ENCODE data around the gene SIAH1. TPM values are rescaled to one million over a fixed set of nuclear protein-coding genes. Genes with fewer than 3 reads are reported as not detected.
A peak's percentile ranks its signal among the peaks of the same experiment; 100 is the strongest.

Gene SIAH1
- total RNA-seq, 1 experiment from 2014 or later = 27.2 TPM

- H3K27me3 ChIP-seq (replicated peaks; ENCODE audit: control insufficient read depth, insufficient read depth, low read length) = no peaks in the 10 kb centered on the region
- Mint-ChIP-seq H3K27me3 (ENCODE audit: insufficient read depth, unreplicated experiment) (no peaks in the 10 kb centered on the region), H3K9me3 (ENCODE audit: unreplicated experiment) (no peaks in the 10 kb centered on the region), H3K36me3 (ENCODE audit: insufficient read depth, unreplicated experiment) (peaks cover 12% of the 10 kb centered on the region), H3K27ac (ENCODE audit: unreplicated experiment) (peak overlapping the region; percentile 96), H3K4me1 (ENCODE audit: low read depth, unreplicated experiment) (peaks cover 17% of the 10 kb centered on the region), H3K4me3 (ENCODE audit: unreplicated experiment) (peak overlapping the region; percentile 94)
- peak; percentile 67 to 74 for DNase-seq
- H3K9me3 ChIP-seq = no peaks in the 10 kb centered on the region
- ChIA-PET POLR2A (interaction anchor here (0.6 to 1.4 kb wide), 5 partner anchors 11 to 238 kb away, joined by 3 to 11 read pairs (median 4); no protein-coding TSS in a partner anchor), CTCF (interaction anchor here (0.7 kb wide), 1 partner anchor 239 kb away, joined by 3 read pairs; no protein-coding TSS in a partner anchor)
- peaks cover 10% of the 10 kb centered on the region; the same call in 1 of the 2 replicates for H3K4me1 ChIP-seq
- H3K36me3 ChIP-seq (ENCODE audit: control insufficient read depth, insufficient read depth, low read length) = no peaks in the 10 kb centered on the region
- H3K4me3 ChIP-seq (ENCODE audit: low read depth, low read length) = peak overlapping the region; percentile 68
- intact Hi-C loops (cut with micrococcal nuclease; ENCODE audit: unreplicated experiment) = loop anchor here (1.0 to 10.0 kb wide), 3 partner anchors 18 to 1500 kb away; partner anchors contain the start of gene GPT2
- TF ChIP-seq CTCF (IDR thresholded peaks at IDR 0.05; ENCODE audit: insufficient read depth in 1 of 2, low read depth in 1 of 2, low read length in 1 of 2, severe bottlenecking in 1 of 2, unreplicated experiment in 1 of 2) = no peak
- BruUV-seq (replicated peaks) = no TSS peak
Observed at GRCh38 chr16:48384520-48385252, 527 bp downstream of the SIAH1 start.

GRCh38 chr16:48383877-48384519 lies 1.2 kb downstream of the SIAH1 start:
- peak overlapping the region; percentile 94 for H3K4me3 Mint-ChIP-seq (ENCODE audit: unreplicated experiment)
- H3K9me3 Mint-ChIP-seq (ENCODE audit: unreplicated experiment) = no peaks in the 10 kb centered on the region
- peaks cover 24% of the 10 kb centered on the region for H3K4me1 Mint-ChIP-seq (ENCODE audit: low read depth, unreplicated experiment)
- H3K36me3 Mint-ChIP-seq (ENCODE audit: insufficient read depth, unreplicated experiment) = peaks cover 12% of the 10 kb centered on the region
- Histone ChIP-seq H3K9me3 (no peaks in the 10 kb centered on the region), H3K4me3 (ENCODE audit: low read depth, low read length) (peak overlapping the region; percentile 58), H3K36me3 (ENCODE audit: control insufficient read depth, insufficient read depth, low read length) (no peaks in the 10 kb centered on the region), H3K27me3 (replicated peaks; ENCODE audit: control insufficient read depth, insufficient read depth, low read length) (no peaks in the 10 kb centered on the region), H3K4me1 (peaks cover 10% of the 10 kb centered on the region; the same call in 1 of the 2 replicates)
- TSS peak; percentile 57 for BruUV-seq (replicated peaks)
- H3K27me3 Mint-ChIP-seq (ENCODE audit: insufficient read depth, unreplicated experiment) = no peaks in the 10 kb centered on the region
- peak in 1 of 2 experiments; percentile 40 for DNase-seq
- CTCF ChIA-PET = interaction anchor here (0.7 kb wide), 1 partner anchor 239 kb away, joined by 3 read pairs; no protein-coding TSS in a partner anchor
- intact Hi-C loops (cut with micrococcal nuclease; ENCODE audit: unreplicated experiment) = loop anchor here (10.0 kb wide), 1 partner anchor 1499 kb away; the partner anchor contains the start of gene GPT2
- peak overlapping the region; percentile 83 for H3K27ac Mint-ChIP-seq (ENCODE audit: unreplicated experiment)
- TF ChIP-seq CTCF (IDR thresholded peaks at IDR 0.05; ENCODE audit: insufficient read depth in 1 of 2, low read depth in 1 of 2, low read length in 1 of 2, severe bottlenecking in 1 of 2, unreplicated experiment in 1 of 2) = no peak
- POLR2A ChIA-PET = interaction anchor here (1.0 kb wide), 1 partner anchor 18 kb away, joined by 5 read pairs; no protein-coding TSS in a partner anchor
